ENCODE measurements around the gene UGT1A9. TPM values are rescaled to one million over a fixed set of nuclear protein-coding genes. Genes with fewer than 3 reads are reported as not detected.
"Not testable (repeated sequence)": the region's sequence is repeated elsewhere in the genome, so short reads cannot be mapped to it uniquely, and the experiment has no call there.

Gene UGT1A9
- total RNA-seq, 1 experiment from 2014 or later: not detected

DNA sequence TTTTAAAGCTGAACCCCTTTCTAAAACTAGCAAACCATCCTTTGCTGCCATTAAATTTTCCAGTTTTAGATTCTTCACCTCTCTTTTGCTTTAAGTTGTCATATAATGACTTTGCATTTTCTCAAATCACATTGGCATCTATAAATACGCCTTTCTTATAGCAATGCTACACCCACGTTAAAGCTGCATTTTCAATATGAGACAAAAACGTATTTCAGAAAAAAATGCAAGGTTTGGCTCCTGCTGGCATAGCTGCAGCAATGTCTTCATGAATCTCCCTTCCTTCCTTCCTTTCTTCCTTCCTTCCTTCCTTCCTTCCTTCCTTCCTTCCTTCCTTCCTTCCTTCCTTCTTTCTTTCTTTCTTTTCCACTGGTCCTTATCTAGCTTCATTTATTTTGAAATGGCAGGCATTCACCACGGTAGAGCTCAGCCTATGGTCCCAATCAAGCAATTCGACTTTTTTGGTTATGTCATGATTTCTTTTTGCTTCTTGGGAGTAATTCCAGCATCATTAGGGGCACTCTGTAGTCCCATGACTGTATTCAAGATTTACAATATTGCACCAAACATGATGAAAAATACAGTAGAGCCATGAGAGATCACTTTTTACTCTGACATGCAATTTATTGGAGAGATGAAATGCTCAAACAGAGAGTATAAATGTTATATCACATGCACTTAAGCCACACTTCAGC is 44.2 kb upstream of the UGT1A9 start:
- H2BK5ac ChIP-seq (ENCODE audit: insufficient read length, low read length): no peak overlapping the region
- H4K5ac ChIP-seq (ENCODE audit: insufficient read length, low read depth, low read length): no peak overlapping the region
- H4K91ac ChIP-seq (ENCODE audit: insufficient read length, low read depth, low read length): no peak overlapping the region
- DNase-seq: no peak
- H3K9me3 ChIP-seq (ENCODE audit: control insufficient read depth, low read depth, low read length): no peaks in the 10 kb centered on the region
- H2AK5ac ChIP-seq (ENCODE audit: insufficient read length, low read length): no peak overlapping the region
- H3T11ph ChIP-seq (ENCODE audit: low read length): no peak overlapping the region
- no peak overlapping the region for H2BK20ac ChIP-seq (ENCODE audit: low read depth, low read length, poor library complexity, severe bottlenecking)
- H3K79me1 ChIP-seq (ENCODE audit: insufficient read depth, low read depth, low read length, poor library complexity, severe bottlenecking): no peaks in the 10 kb centered on the region
- H3K79me2 ChIP-seq (ENCODE audit: insufficient read depth, low read length): no peaks in the 10 kb centered on the region
- H3K4me2 ChIP-seq (ENCODE audit: insufficient read depth, insufficient read length, low read length): no peak overlapping the region
- no peak overlapping the region for H3K9ac ChIP-seq (ENCODE audit: extremely low read depth, insufficient read length, low read length)
- TF ChIP-seq, protein P1, sequence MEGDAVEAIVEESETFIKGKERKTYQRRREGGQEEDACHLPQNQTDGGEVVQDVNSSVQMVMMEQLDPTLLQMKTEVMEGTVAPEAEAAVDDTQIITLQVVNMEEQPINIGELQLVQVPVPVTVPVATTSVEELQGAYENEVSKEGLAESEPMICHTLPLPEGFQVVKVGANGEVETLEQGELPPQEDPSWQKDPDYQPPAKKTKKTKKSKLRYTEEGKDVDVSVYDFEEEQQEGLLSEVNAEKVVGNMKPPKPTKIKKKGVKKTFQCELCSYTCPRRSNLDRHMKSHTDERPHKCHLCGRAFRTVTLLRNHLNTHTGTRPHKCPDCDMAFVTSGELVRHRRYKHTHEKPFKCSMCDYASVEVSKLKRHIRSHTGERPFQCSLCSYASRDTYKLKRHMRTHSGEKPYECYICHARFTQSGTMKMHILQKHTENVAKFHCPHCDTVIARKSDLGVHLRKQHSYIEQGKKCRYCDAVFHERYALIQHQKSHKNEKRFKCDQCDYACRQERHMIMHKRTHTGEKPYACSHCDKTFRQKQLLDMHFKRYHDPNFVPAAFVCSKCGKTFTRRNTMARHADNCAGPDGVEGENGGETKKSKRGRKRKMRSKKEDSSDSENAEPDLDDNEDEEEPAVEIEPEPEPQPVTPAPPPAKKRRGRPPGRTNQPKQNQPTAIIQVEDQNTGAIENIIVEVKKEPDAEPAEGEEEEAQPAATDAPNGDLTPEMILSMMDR (conservative IDR thresholded peaks at IDR 0.05): no peak
- H4K20me1 ChIP-seq (ENCODE audit: control insufficient read depth, insufficient read depth, insufficient read length): no peaks in the 10 kb centered on the region
- H3K23ac ChIP-seq (ENCODE audit: insufficient read length, low read depth, low read length): no peak overlapping the region
- H3K14ac ChIP-seq (ENCODE audit: insufficient read depth, low read length): no peak overlapping the region
- no peak overlapping the region for H2BK15ac ChIP-seq (ENCODE audit: low read depth, low read length)
- H3K27ac ChIP-seq (ENCODE audit: insufficient read length, low read depth, low read length): no peak overlapping the region
- no peak overlapping the region for H2AFZ ChIP-seq (ENCODE audit: low read length)
- H3K4ac ChIP-seq (ENCODE audit: low read depth, low read length): no peak overlapping the region
- no peak overlapping the region for H3K56ac ChIP-seq (ENCODE audit: insufficient read length, low read depth, low read length)
- no peak overlapping the region for H3K27ac Mint-ChIP-seq
- peaks cover 27% of the 10 kb centered on the region for H3K27me3 Mint-ChIP-seq (ENCODE audit: low read depth)
- no peaks in the 10 kb centered on the region for H3K36me3 Mint-ChIP-seq (ENCODE audit: insufficient read depth in 1 of 3, low read depth in 3 of 3)
- H3K23me2 ChIP-seq (ENCODE audit: insufficient read length, low read depth, low read length, poor library complexity, severe bottlenecking): no peaks in the 10 kb centered on the region
- no peaks in the 10 kb centered on the region for H3K4me1 ChIP-seq (ENCODE audit: insufficient read depth, low read length)
- H3K4me1 Mint-ChIP-seq: no peaks in the 10 kb centered on the region
- H2BK120ac ChIP-seq (ENCODE audit: low read depth, low read length, poor library complexity, severe bottlenecking): no peak overlapping the region
- H3K27me3 ChIP-seq (ENCODE audit: insufficient read depth, low read length): no peaks in the 10 kb centered on the region
- H3K18ac ChIP-seq (ENCODE audit: insufficient read length, low read depth, low read length): no peak overlapping the region
- H3K9me3 Mint-ChIP-seq: peaks cover 8 to 25% of the 10 kb centered on the region in 2 experiments
- WGBS (ENCODE audit: extremely low coverage, insufficient read length, low lambda C conversion rate): no CpG with 5 or more reads among the region's 5 CpGs
- H2BK12ac ChIP-seq (ENCODE audit: insufficient read length, low read depth, low read length): no peak overlapping the region
- H3K4me3 Mint-ChIP-seq: no peak overlapping the region
- no peak overlapping the region for H4K8ac ChIP-seq (replicated peaks; ENCODE audit: insufficient read length, low read depth, low read length)

DNA sequence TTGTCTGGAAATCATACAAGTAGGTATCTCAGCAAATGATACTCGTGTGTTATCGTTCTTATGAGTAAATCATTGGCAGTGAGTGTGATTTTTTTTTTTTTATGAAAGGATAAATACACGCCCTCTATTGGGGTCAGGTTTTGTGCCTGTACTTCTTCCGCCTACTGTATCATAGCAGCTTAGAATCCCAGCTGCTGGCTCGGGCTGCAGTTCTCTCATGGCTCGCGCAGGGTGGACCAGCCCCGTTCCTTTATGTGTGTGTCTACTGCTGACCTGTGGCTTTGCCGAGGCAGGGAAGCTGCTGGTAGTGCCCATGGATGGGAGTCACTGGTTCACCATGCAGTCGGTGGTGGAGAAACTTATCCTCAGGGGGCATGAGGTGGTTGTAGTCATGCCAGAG is 35.4 kb upstream of the UGT1A9 start, which contains the start of gene UGT1A10:
Gene UGT1A10 (plus strand): TSS at position 143 of the 400 bp plus-strand sequence. CDS start 75 bp downstream, at position 218.
- not testable (repeated sequence) for H3K4me1 Mint-ChIP-seq; H3K4me2 ChIP-seq (ENCODE audit: insufficient read depth, insufficient read length, low read length); H3K4me3 Mint-ChIP-seq; H3K79me1 ChIP-seq (ENCODE audit: insufficient read depth, low read depth, low read length, poor library complexity, severe bottlenecking); H2AK5ac ChIP-seq (ENCODE audit: insufficient read length, low read length); H2BK12ac ChIP-seq (ENCODE audit: insufficient read length, low read depth, low read length); H3K27ac ChIP-seq (ENCODE audit: insufficient read length, low read depth, low read length); H3K56ac ChIP-seq (ENCODE audit: insufficient read length, low read depth, low read length); H2BK120ac ChIP-seq (ENCODE audit: low read depth, low read length, poor library complexity, severe bottlenecking); H3K9me3 ChIP-seq (ENCODE audit: control insufficient read depth, low read depth, low read length); H3K27me3 ChIP-seq (ENCODE audit: insufficient read depth, low read length); H4K20me1 ChIP-seq (ENCODE audit: control insufficient read depth, insufficient read depth, insufficient read length); H3T11ph ChIP-seq (ENCODE audit: low read length); H3K18ac ChIP-seq (ENCODE audit: insufficient read length, low read depth, low read length); H2AFZ ChIP-seq (ENCODE audit: low read length); H3K36me3 Mint-ChIP-seq (ENCODE audit: insufficient read depth in 1 of 3, low read depth in 3 of 3); DNase-seq; H3K23me2 ChIP-seq (ENCODE audit: insufficient read length, low read depth, low read length, poor library complexity, severe bottlenecking); H4K91ac ChIP-seq (ENCODE audit: insufficient read length, low read depth, low read length); H3K9ac ChIP-seq (ENCODE audit: extremely low read depth, insufficient read length, low read length); H3K27ac Mint-ChIP-seq; H4K5ac ChIP-seq (ENCODE audit: insufficient read length, low read depth, low read length); H3K4ac ChIP-seq (ENCODE audit: low read depth, low read length); H3K14ac ChIP-seq (ENCODE audit: insufficient read depth, low read length); H3K4me1 ChIP-seq (ENCODE audit: insufficient read depth, low read length); H3K79me2 ChIP-seq (ENCODE audit: insufficient read depth, low read length); H2BK15ac ChIP-seq (ENCODE audit: low read depth, low read length); H2BK20ac ChIP-seq (ENCODE audit: low read depth, low read length, poor library complexity, severe bottlenecking); H4K8ac ChIP-seq (replicated peaks; ENCODE audit: insufficient read length, low read depth, low read length); H3K23ac ChIP-seq (ENCODE audit: insufficient read length, low read depth, low read length); H2BK5ac ChIP-seq (ENCODE audit: insufficient read length, low read length)
- WGBS (ENCODE audit: extremely low coverage, insufficient read length, low lambda C conversion rate): no CpG with 5 or more reads among the region's 10 CpGs
- peaks cover 2 to 12% of the 10 kb centered on the region in 2 experiments; a peak in 4 of 5 replicates for H3K9me3 Mint-ChIP-seq
- peaks cover 19% of the 10 kb centered on the region for H3K27me3 Mint-ChIP-seq (ENCODE audit: low read depth)

Measured in H9 (cell line).